HG03378 (cell line): ENCODE measurements around the gene WNT5B.
"Not testable (repeated sequence)": the region's sequence is repeated elsewhere in the genome, so short reads cannot be mapped to it uniquely, and the experiment has no call there.

ENCODE experiments used
- ATAC-seq: cut with Tn5 transposase; IDR thresholded peaks from one replicate; pipeline ENCODE4 v1.9.1; 2021; ENCODE audit warnings: mild to moderate bottlenecking, moderate library complexity; ENCODE audit not compliant: unreplicated experiment

Gene WNT5B

DNA sequence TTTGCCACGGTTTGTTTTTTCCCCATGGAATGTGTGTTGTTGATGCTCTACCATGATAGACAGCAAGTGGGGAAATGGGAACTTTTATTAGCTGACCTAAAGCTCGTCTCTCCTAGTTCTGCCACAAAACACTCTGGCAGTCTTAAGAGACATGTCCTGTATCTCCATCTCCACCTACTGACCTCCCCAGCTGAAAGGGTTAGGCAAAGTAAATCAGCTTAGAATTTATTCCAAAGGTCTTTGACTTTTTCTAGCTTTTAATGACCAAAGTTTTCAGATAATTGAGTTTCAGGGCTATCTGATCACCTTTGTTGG lies 52.4 kb downstream of the WNT5B start:
- ATAC-seq, result no peak

DNA sequence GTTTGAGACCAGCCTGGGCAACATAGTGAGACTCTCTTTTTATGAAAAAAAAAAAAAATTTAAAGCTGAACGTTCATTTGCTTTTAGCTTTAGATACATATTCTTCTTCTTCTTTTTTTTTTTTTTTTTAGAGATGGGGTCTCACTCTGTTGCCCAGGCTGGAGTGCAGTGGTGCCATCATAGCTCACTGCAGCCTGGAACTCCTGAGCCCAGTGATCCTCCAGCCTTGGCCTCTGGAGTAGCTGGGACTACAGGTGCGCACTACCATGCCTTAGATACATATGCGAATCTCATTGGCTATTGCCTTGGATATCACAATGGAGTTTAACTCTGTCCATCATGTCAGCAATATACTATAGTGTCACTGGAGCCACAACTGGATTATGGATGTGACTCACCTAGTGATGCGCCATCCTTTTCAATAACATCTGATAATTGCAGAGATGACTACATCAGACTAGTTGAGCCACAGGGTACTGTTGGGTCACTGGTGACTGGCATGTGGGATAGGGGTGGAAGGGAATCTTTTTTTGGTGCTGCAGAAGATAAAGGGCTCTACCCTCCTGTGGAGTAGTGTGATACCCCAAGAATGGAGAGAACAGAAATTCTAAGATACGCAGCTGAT lies 59.2 kb downstream of the WNT5B start:
- no peak for ATAC-seq

DNA sequence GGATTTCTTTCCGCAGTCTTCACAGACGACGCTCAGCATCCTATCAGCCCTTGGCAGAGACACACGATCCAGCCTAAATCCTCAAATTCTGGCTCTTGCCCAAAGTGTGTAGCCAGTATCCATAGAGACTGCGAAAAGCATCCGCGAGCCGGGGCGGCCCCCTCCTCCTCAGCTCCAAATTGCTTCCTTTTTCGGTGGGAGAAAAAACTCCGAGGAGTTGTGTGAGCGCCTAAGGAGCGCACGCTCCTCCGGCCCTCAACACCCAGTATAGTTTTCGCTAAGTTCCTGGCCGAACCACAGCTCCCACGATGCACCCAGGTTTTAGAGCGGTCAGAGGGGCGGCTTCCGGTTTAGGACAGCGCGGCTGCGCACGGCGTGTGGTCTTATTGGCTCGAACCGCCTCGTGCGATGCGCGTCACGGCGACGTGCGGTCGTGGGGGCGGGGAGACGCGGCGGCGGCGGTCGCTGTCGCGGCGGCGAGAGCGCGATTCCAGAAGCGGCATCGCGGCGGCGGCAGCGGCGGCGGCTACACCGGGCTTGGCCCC lies 61.6 kb downstream of the WNT5B start, which contains the start of gene ADIPOR2:
ADIPOR2 (plus strand) TSS at position 493 of the 545 bp plus-strand sequence. CDS start 63,274 bp downstream, outside the sequence.
- ATAC-seq, result peak; percentile 90

DNA sequence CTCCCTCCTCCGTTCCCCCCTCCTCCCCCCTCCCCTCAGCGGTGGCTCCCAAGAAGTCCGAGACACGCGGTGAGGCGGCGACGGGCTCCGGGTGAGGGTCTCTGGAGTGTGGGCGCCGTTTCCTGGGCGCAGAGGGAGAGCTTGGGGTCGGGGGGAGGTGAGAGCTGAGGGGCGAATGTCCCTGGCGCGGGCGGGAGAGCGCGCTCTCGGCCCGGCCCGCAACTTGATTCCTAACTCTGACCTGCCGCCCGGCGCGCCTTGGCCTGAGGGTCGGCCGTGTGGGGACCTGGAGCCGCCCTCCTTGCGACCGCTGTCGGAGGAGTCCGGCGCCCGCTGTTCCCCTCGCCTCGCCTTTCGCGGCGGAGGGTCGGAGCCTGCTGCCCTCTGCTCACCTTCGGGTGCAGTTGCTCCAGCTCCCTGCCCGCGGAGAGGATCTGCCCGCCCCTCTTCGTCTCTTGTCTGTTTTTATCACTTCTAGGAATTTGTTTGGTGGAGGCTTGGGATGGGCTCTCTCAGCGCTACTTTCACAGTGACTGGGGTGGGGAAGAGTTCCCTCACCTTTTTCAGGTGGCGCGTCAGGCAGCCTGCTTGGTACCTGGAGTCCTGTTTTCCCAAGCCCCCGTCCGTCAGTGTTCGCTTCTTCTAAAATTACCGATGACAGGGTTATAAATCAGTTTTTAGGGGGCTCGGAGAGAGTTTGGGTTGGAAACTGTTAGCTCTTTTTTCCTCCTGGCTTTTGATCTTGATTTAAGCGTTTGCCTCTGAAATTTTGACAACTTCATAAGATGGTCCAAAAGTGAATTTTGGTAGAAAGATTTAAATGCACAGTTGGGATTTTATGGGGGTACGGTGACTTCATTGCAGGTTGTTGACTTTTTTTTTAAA lies 62.3 kb downstream of the WNT5B start:
- ATAC-seq, result peak; percentile 26

DNA sequence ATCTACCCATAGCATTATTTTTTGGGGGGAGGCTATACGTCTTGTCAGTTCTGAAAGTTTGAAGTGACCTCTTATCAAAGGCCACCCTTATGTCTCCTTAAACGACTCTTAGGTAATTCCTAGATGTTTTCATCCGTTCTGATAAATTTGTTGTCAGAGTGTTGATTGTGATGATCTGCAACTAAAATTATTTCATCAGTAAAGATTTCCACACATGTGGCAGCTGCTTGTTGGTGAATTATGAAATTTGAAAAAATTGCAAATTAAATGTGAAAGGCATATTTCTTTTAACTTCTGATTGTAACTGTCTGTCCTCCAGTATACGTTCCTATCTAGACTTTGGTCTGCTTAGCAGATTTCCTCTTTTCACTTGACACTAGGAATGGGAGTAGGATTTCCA lies 63.2 kb downstream of the WNT5B start:
- no peak for ATAC-seq

DNA sequence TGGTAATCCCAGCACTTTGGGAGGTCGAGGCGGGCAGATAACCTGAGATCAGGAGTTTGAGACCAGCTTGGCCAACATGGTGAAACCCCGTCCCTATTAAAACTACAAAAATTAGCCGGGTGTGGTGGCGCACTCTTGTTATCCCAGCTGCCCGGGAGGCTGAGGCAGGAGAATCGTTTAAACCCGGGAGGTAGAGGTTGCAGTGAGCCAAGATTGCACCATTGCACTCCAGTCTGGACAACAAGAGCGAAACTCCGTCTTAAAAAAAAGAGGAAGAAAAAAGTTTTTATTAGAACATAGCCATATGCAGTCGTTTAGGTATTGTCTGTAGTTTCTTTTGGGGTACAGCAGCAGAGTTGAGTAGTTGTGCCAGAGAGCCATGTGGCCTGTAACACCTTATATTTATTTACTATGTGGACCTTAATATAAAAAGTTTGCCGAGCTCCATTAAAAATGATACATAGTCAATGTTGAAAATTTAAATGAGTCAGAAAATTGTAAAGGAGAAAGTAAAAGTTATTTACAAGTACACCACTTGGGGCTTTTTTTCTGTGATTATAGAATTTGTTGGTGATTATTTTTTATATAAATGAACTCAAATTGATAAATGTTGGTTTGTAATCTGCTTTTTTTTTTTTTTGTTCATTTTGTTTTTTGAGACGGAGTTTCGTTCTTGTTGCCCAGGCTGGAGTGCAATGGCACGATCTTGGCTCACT lies 64.0 kb downstream of the WNT5B start:
- no peak for ATAC-seq

DNA sequence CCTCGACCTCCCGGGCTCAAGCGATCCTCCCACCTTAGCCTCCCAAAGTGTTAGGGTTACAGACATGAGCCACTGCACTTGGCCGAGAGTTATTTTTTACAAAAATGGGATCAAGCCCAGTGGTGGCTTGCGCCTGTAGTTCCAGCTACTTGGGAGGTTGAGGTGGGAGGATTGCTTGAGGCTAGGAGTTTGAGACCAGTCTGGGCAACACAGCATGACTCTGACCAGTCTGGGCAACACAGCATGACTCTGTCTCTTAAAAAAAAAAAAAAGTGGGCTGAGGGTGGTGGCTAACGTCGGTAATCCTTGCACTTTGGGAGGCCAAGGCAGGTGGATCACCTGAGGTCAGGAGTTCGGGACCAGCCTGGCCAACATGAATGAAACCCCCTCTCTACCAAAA lies 66.1 kb downstream of the WNT5B start:
- not testable (repeated sequence) for ATAC-seq

DNA sequence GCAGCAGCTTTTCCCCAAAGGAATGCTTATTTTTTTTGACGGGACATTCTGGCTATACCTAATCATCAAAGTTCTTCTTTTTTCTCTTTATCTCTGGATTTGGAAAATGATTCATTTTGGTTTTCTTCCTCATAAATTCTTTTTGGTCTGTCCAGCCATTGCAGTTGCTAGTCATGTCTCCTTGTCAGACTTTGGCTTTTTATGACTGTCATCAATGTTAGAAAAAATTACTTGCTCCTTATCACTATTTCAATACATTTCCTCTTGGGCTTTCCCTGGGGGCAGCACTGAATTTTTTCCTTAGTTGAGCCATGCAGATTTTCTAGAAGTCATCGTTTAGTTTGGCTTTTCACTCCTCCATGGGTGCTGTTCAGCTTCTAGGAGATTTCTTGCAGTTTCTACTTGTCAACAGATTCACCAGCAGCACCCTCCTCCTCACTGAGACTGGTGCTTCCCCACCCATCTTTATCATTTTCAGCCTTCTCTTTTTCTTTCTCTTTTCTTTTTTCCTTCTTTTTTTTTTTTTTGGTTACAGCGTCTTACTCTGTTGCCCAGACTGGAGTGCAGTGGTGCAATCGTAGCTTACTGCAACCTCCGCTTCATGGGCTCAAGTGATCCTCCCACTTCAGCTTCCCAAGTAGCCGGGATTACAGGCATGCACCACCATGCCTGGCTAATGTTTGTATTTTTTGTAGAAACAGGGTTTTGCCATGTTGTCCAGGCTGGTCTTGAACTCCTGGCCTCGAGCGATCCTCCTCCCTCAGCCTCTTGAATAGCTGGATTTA lies 67.0 kb downstream of the WNT5B start:
- no peak for ATAC-seq

DNA sequence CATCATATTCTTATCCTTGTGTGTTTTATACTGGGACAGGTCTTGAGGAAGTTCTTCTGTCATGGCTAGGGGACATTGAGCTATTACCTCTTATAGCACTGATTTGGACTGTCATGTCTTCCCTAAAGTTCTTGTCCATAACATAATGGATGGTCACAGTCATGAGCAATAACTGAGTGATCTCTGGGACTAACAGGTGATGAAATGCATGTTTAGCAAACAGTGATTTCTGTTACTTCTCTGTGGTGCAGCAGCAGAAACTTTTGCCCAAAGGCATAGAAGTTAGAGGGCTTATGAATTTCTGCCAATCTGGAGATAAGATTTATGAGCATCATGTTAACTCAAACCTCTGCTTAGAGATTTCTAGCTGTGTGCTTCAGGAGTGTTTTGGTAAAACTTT lies 67.8 kb downstream of the WNT5B start:
- no peak for ATAC-seq
